OCI-M2 (cell line): Measurements from ENCODE around the gene TNFRSF12A.

ENCODE experiments used
- DNase-seq: peaks from one replicate; lab custom pipeline; 2025; ENCODE audit not compliant: unreplicated experiment; lab: John Stamatoyannopoulos, UW

TNFRSF12A gene

GRCh38 chr16:3025032-3026002, 5.1 kb downstream of the TNFRSF12A start:
- no peak for DNase-seq

- no peak for DNase-seq
Observed at GRCh38 chr16:3026003-3026378, 5.8 kb downstream of the TNFRSF12A start.

DNA sequence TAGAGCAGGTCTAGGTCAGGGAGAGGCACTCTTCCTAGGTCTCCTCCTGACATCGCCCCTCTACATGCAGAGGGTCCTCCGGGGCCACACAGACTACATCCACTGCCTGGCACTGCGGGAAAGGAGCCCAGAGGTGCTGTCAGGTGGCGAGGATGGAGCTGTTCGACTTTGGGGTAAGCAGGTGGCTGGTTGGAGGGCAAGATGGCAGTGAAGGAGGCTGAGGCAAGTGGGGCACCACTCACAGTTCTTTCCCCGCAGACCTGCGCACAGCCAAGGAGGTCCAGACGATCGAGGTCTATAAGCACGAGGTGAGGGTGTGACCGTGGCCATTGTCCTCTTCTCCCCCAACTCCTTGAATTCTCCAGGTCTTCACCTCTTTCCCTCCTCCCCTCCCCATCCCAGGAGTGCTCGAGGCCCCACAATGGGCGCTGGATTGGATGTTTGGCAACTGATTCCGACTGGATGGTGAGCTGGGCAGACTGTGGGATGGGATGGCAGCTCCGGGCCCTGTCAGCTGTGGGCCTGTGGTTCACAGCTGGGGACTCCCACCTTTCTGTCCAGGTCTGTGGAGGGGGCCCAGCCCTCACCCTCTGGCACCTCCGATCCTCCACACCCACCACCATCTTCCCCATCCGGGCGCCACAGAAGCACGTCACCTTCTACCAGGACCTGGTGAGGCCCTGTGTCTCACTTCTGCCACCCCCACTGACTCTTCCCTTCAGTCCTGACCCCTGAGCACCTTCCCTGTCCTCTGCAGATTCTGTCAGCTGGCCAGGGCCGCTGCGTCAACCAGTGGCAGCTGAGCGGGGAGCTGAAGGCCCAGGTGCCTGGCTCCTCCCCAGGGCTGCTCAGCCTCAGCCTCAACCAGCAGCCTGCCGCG, 6.7 kb downstream of the TNFRSF12A start:
- no peak for DNase-seq

GRCh38 chr16:3027489-3027795, 7.3 kb downstream of the TNFRSF12A start:
- no peak for DNase-seq

DNA sequence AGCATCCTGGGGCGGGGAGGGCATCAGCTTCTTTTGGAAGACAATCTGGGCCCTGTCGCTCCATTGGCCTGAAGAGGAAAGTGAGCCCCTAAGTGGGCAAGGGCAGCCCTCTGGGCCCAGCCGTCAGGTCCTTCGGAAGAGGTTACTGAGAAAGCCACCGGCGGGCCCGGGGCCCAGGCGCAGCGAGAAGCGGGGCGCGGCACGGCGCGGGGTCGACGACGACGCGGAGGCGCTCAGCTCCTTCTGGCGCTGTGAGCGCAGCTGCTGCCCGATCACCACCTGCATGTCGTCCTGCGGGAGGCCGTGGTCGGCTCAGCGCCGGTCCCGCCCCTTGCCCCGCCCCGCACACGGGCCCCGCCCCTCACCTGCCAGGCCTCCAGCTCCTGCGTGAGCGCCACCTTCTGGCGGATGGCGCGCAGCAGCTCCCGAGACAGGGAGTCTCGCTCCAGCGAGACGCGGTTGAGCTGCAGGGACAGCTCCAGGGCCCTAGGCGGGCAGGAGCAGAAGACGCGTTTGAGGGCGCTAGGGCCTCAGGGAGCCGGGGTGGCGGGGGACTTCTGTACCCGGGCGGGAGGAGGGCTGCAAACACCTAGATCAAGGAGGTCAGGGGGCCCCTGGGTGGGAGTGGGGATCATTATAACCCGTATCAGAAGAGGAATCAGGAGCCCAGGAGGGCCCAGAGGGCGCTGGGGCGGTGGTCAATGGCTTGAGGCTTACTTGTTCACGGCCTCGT, 8.0 kb downstream of the TNFRSF12A start:
- DNase-seq: no peak

DNA sequence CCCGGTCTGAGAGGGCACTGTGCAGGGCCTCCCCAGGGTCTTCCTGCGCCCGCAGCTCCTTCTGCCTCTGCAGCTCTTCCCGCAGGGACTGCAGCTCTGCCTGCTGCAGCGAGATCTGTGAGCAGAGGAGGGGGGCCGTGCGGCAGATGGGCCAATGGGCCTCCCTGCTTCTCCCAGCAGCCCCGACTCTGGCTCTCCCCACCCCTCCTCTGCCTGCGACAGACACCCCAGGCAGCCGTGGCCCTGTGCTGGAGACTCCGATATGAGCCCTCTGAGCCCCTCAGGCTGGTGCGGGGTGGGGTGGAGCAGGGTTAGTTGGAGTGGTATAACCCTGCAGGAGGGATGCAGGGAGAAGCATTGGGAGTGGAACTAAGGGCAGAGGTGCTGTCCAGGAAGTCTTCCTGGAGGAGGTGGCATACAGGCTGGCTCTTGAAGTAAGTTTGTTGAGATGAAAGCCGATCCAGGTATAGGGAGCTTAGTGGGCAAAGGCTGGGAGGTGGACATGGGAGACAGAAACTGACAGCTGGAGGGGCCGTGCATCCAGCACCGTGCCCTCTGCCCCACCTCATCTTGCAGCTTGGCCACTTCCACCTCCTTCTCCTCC, 8.7 kb downstream of the TNFRSF12A start:
- no peak for DNase-seq

- DNase-seq: no peak
Observed at GRCh38 chr16:3029491-3030221, 9.5 kb downstream of the TNFRSF12A start.

DNA sequence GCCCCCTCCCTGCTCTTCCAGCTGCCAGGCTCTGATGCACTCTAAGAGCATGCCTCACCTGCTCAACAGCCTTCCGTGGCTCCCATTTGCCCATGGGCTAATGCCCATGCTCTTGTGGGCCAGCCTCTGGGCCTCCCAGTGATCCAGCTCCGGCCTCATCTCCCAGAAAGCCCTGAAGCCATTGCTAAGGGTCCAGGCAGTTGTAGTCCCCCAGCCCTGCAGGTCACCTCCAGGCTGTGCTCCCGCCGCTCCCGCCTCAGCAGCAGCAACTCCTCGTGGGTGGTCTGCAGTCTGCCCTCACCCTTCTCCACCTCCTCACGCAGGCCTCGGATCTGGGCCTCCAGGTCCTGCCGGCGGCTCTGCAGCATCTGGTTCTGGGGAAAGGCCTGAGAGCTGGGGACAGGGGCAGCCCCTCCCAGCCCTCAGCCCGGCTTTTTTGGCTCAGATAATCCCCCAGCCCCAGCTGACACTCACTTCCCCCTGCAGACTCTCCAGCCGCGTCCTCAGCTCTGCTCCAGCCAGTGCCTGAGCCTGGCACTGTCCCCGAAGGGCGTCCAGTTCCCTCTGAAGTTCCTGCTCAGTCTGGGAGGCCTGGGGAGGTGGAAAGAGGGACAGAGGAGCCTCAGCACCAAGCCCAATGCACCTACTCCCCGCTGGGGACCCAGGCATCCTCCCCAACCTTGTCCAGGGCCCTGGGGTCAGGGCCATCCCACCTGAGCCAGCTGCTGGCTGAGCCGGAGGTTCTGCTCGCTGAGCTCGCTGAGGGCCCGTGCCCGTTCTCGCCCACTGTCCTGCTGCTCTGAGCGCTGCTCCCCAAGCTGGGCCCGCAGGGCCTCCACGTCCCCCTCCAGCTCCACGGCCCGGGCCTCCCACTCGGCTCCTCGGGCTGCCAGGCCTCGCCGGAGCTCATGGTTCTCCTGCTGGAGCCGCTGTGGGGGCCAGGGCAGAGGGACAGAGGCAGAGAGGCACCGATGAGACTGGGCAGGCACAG, 10.3 kb downstream of the TNFRSF12A start:
- DNase-seq: no peak

- no peak for DNase-seq
Observed at GRCh38 chr16:3032624-3033023, 12.5 kb downstream of the TNFRSF12A start.

DNA sequence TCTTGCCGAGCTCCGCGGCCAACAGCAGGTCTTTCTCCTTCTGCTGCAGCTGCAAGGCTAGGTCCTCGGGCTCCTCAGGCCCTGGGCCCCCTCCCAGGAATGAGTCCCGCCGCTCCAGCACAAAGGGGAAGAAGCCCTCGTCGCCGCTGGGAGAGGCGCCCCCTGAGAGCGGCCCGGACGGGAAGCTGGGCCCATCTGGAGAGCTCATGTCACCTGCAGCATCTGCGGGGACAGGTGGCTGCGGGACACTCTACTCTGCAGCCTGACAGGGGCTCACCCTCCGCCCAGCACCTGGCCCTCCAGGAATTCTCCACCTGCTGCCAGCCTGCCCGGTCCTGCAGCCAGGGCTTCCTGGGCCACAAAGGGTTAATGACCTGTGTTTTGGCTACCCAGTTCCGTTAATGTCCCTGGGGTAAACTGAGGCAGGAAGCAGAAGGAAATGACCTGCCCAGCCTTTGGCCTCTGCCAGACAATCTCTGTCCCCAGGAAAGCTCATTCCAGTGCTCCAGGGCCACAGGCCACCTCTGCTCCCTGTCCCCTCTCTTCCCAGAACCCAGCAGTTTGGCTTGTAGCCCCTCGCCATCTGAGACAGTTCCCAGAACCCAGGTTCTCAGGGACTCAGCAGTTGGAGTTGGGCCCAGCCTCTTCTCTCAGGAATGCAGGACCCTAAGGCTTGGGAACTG, 15.3 kb downstream of the TNFRSF12A start:
- no peak for DNase-seq

DNA sequence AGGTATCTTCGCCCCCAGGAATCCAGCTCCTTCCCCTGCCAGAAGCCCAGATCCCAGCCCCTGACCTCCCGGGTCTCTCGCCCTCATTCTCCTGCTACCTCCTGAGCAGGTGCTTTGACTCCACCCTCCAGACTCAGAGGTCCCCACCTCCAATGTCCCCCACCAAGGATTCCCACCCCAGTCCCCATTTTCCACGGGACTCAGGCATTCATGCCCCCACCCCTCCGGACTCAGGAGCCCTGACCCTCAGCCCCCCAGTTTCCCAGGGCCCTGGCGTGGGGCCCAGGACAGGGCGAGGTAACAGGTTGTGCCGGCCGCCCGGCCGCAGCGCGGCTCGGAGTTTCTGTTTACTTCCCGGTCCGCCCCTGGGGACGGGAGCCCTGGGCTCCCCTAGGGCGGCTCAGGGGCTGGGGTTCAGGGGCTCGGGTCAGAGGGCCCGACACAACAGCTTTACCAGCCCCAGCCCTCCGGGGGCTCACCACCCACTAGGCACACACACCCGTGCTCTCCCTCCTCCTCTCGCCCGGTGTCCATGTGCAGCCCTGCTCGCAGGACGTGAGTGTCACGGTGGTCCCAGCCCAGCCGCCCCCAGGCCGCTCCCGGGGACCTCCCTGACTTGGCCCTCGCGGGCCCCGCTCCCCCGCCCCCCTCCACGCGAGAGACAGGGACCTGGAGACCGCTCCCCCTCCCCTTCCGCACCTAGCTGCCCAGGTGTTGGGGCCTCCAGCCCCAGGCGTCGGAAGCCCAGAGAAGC, 16.0 kb downstream of the TNFRSF12A start:
- no peak for DNase-seq

- DNase-seq: no peak
Observed at GRCh38 chr16:3036726-3037315, 16.7 kb downstream of the TNFRSF12A start, which contains the start of gene BICDL2. Gene BICDL2, minus strand, starts transcription at chr16:3036944. Its CDS starts 1,448 bp downstream, at chr16:3035496.

DNA sequence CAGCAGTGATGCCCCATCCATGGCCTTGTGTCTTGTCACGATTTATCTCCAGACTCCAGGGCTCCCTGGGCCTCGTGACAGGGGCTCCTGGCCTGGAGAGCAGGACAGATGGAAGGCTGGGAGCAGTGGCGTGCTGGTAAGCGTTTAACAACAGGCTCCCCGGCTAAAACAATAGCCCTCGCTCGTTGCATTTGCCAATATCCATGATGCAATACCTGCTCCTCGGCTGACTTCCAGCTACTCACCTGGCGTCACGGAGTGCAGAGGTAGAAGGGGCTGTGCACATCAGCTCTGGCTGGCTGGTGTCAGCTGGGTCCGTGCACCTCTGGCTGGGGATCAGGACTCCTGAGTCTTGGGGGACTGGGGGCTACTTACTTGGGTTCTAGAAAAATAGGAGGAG, 18.1 kb downstream of the TNFRSF12A start:
- DNase-seq: no peak

GRCh38 chr16:3038896-3039295, 18.7 kb downstream of the TNFRSF12A start:
- no peak for DNase-seq

DNA sequence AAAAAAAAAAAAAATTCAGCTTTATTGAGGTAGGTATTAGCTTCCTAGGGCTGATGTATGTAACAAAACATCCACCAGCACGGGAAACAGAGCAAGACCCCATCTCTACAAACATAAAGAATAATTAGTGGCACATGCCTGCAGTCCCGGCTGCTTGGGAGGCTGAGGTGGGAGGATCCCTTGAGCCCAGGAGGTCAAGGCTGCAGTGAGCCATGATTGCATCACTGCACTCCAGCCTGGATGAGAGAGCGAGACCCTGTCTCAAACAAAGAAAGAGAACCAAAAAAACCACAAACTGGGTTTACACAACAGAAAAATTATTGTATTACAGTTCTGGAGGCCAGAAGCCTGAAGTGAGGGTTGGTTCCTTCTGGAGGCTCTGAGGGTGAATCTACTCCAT, 22.2 kb downstream of the TNFRSF12A start:
- DNase-seq: no peak

- no peak for DNase-seq
Observed at GRCh38 chr16:3044708-3045107, 24.5 kb downstream of the TNFRSF12A start.
